Endothelial cell of umbilical vein (primary cell): ENCODE measurements around the gene HCAR2. TPM values are rescaled to one million over a fixed set of nuclear protein-coding genes. Genes with fewer than 3 reads are reported as not detected.

Source experiments
- BruUV-seq: library from RNA; stranded (reverse); fragments of 400-500 nt; replicated peaks from 2 replicates; lab custom pipeline; 2021; lab: Mats Ljungman, UMichigan
- CTCF ChIA-PET: fragments of 300-600, 350-600 bp; sonication (Branson Sonifier 250); formaldehyde crosslinking; loops from one replicate; lab custom pipeline; 2021; ENCODE audit warnings: antibody characterized with exemption, inconsistent platforms; lab: Charles Lee
- POLR2A ChIA-PET: fragments of 300-600, 350-600 bp; sonication (Branson Sonifier 250); formaldehyde crosslinking; loops from one replicate; lab custom pipeline; 2021; ENCODE audit warnings: antibody characterized with exemption, inconsistent platforms; lab: Charles Lee
- DNase-seq: peaks from one replicate; pipeline ENCODE4 v3.0.0-alpha.2; 2011; ENCODE audit warnings: low read depth, low spot score
- FAIRE-seq: peaks from 2 replicates; lab custom pipeline; 2011; peaks lifted over from hg19 to GRCh38; lab: Jason Lieb, UNC
- H2AFZ ChIP-seq: 2 replicates; pipeline ENCODE4 v1.6.0; 2012; ENCODE audit warnings: low read depth, low read length, control low read depth, inconsistent platforms
- H3K27ac ChIP-seq: 2 replicates; pipeline ENCODE4 v1.5.1; 2011; ENCODE audit warnings: low read depth, mild to moderate bottlenecking, control low read depth, low read length, moderate library complexity; ENCODE audit not compliant: insufficient read depth
- H3K27me3 ChIP-seq, 2 experiments: 2 replicates each; pipeline versions ENCODE4 v1.6.0 to v1.6.1; 2011; ENCODE audit warnings: low read length in 2 of 2, mixed read lengths in 1 of 2; ENCODE audit not compliant: control insufficient read depth in 2 of 2, insufficient read depth in 2 of 2
- H3K36me3 ChIP-seq, 2 experiments: 2 replicates in 1 of 2; 3 replicates in 1 of 2; pipeline ENCODE4 v1.5.1; 2011; ENCODE audit warnings: low read length in 2 of 2, mild to moderate bottlenecking in 1 of 2, moderate library complexity in 1 of 2; ENCODE audit not compliant: control insufficient read depth in 2 of 2, insufficient read depth in 2 of 2; ENCODE audit errors: extremely low read depth in 1 of 2
- H3K4me1 ChIP-seq: 3 replicates; pipeline ENCODE4 v1.5.1; 2011; ENCODE audit warnings: mild to moderate bottlenecking, low read length; ENCODE audit not compliant: control insufficient read depth, insufficient read depth; ENCODE audit errors: extremely low read depth
- H3K4me2 ChIP-seq: 2 replicates; pipeline ENCODE4 v1.6.1; 2011; ENCODE audit warnings: low read length, control low read depth, mixed read lengths; ENCODE audit not compliant: insufficient read depth
- H3K4me3 ChIP-seq, 3 experiments: fragments of 200-600 bp in 1 of 3; sonication (generic), shearing (Covaris generic) in 1 of 3; replicated peaks in 1 of 3; 2 replicates each; pipeline ENCODE4 v1.5.1; 2011 to 2016; ENCODE audit warnings: control low read depth in 3 of 3, low read length in 3 of 3, mild to moderate bottlenecking in 2 of 3, inconsistent platforms in 1 of 3, low read depth in 1 of 3, moderate library complexity in 1 of 3; ENCODE audit not compliant: insufficient read depth in 1 of 3
- H3K79me2 ChIP-seq: 2 replicates; pipeline ENCODE4 v1.6.0; 2012; ENCODE audit warnings: low read length, inconsistent platforms; ENCODE audit not compliant: control insufficient read depth, insufficient read depth
- H3K9ac ChIP-seq: replicated peaks from 2 replicates; pipeline ENCODE3; 2011; ENCODE audit warnings: low read length, control low read depth; ENCODE audit not compliant: insufficient read depth; ENCODE audit errors: extremely low read depth
- H3K9me1 ChIP-seq: replicated peaks from 3 replicates; pipeline ENCODE4 v1.6.0; 2011; ENCODE audit warnings: mild to moderate bottlenecking, low read length; ENCODE audit not compliant: control insufficient read depth, insufficient read depth; ENCODE audit errors: extremely low read depth
- H3K9me3 ChIP-seq: replicated peaks from 2 replicates; pipeline ENCODE4 v1.5.1; 2012; ENCODE audit warnings: low read length, inconsistent platforms; ENCODE audit not compliant: control insufficient read depth, insufficient read depth
- H4K20me1 ChIP-seq: replicated peaks from 2 replicates; pipeline ENCODE3; 2011; ENCODE audit warnings: mild to moderate bottlenecking, low read length; ENCODE audit not compliant: control insufficient read depth, insufficient read depth; ENCODE audit errors: extremely low read depth
- EZH2 ChIP-seq: IDR thresholded peaks from 2 replicates; pipeline ENCODE4 v1.6.1; 2012; ENCODE audit warnings: borderline replicate concordance, low read depth, mild to moderate bottlenecking, moderate library complexity, low read length, inconsistent platforms; ENCODE audit not compliant: severe bottlenecking
- FOS ChIP-seq: IDR thresholded peaks from 2 replicates; pipeline ENCODE4 v1.6.1; 2011; ENCODE audit warnings: mild to moderate bottlenecking, low read length, moderate library complexity, borderline replicate concordance; ENCODE audit not compliant: insufficient read depth
- GATA2 ChIP-seq: IDR thresholded peaks from 2 replicates; pipeline ENCODE4 v1.7.0; 2011; ENCODE audit warnings: low read depth, mild to moderate bottlenecking, moderate library complexity, mixed read lengths, low read length; ENCODE audit not compliant: insufficient read length, insufficient read depth
- JUN ChIP-seq: IDR thresholded peaks from 2 replicates; pipeline ENCODE4 v1.6.1; 2011; ENCODE audit warnings: borderline replicate concordance, low read depth; ENCODE audit not compliant: insufficient read length, insufficient read depth
- MYC ChIP-seq: IDR thresholded peaks from one replicate; pipeline ENCODE4 v1.6.1; 2011; ENCODE audit warnings: mild to moderate bottlenecking, low read depth, low read length
- POLR2A ChIP-seq: IDR thresholded peaks from 2 replicates; pipeline ENCODE4 v1.6.1; 2012; ENCODE audit warnings: low read depth, mild to moderate bottlenecking, control low read depth, low read length
- POLR2AphosphoS5 ChIP-seq: IDR thresholded peaks from 2 replicates; pipeline ENCODE4 v1.6.1; 2012; ENCODE audit warnings: low read depth, mild to moderate bottlenecking, control low read depth, low read length, moderate library complexity; ENCODE audit not compliant: insufficient read depth
- dilution Hi-C: fragments of 300-500 bp; cut with MboI; formaldehyde crosslinking; loops from one replicate; pipeline ENCODE4 v1.15.0; 2019; ENCODE audit warnings: low sequenced_read_pairs; ENCODE audit not compliant: extremely low pct_ligation_motif_present
- intact Hi-C: fragments of 100-400 bp; cut with micrococcal nuclease; formaldehyde crosslinking; loops from one replicate; pipeline ENCODE4 v1.10.0; 2022
- polyA plus RNA-seq, 4 experiments: library from polyadenylated mRNA; depleted of rRNA in 3 of 4; stranded (reverse) in 3 of 4; unstranded in 1 of 4; fragments of >200 nt; gene quantifications; 2 replicates each; pipeline versions ENCODE4 v1.2.1 to v1.2.3, GENCODE V29; 2011 to 2012; ENCODE audit warnings: missing spikeins in 1 of 4
- total RNA-seq: library from RNA; stranded (reverse); gene quantifications from 2 replicates; pipeline ENCODE4 v1.2.3, GENCODE V29; 2021
- TF ChIP-seq, protein P1 (sequence below): IDR thresholded peaks from 2 replicates; pipeline ENCODE4 v1.6.1; 2011; ENCODE audit not compliant: insufficient read depth, insufficient read length
- TF ChIP-seq, protein P2 (sequence below), 2 donors: IDR thresholded peaks; 1 replicate in 1 of 2; 2 replicates in 1 of 2; pipeline ENCODE4 v1.5.1; 2011; ENCODE audit warnings: low read length in 2 of 2, mild to moderate bottlenecking in 2 of 2, moderate library complexity in 2 of 2, control low read depth in 1 of 2, inconsistent platforms in 1 of 2, low read depth in 1 of 2; ENCODE audit not compliant: insufficient read depth in 1 of 2; ENCODE audit errors: extremely low read depth in 1 of 2

Gene HCAR2
- total and polyA plus RNA-seq, 2 donors (not counting 3 experiments of a cell fraction or from before 2014, with no cell fraction given): not detected

DNA sequence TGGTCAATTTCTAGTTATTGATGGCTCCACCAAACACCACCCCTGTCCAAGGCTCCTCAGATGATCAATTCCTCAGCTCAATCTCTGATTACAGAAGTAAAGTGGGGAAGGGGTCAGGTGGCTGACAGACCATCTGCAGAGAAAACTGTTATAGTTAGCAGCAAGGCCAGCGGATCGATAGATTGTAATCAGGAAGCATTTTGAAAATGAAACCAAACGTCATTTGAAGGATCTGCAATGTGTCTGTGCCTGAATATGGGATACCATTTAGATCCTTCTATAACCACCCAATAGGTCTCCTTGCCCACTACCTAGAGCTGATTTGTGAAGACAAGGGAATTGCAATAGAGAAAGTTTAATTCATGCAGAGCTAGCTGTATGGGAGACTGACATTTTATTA lies 11.6 kb downstream of the HCAR2 start:
- no peak overlapping the region for H2AFZ ChIP-seq
- no peak overlapping the region for H3K4me2 ChIP-seq
- H3K4me3 ChIP-seq: no peak overlapping the region
- dilution Hi-C loops (no loop called here), intact Hi-C loops (no loop called here)
- DNase-seq: no peak
- TF ChIP-seq JUN (no peak), POLR2A (no peak), FOS (no peak), MYC (no peak), GATA2 (no peak), POLR2AphosphoS5 (no peak)
- TF ChIP-seq, protein P1, sequence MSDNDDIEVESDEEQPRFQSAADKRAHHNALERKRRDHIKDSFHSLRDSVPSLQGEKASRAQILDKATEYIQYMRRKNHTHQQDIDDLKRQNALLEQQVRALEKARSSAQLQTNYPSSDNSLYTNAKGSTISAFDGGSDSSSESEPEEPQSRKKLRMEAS: no peak
- H3K27ac ChIP-seq: no peak overlapping the region
- H3K9me1 ChIP-seq: no peaks in the 10 kb centered on the region
- POLR2A ChIA-PET: no interaction called here
- H3K9ac ChIP-seq: no peak overlapping the region
- BruUV-seq: no TSS peak
- H3K9me3 ChIP-seq: no peaks in the 10 kb centered on the region
- no peak for FAIRE-seq
- no peaks in the 10 kb centered on the region for H3K27me3 ChIP-seq
- CTCF ChIA-PET: interaction anchor here (1.0 to 4.8 kb wide), 3 partner anchors 9 to 53 kb away, joined by 3 to 11 read pairs (median 4); no protein-coding TSS in a partner anchor
- H3K36me3 ChIP-seq: no peaks in the 10 kb centered on the region
- no peaks in the 10 kb centered on the region for H3K79me2 ChIP-seq
- H4K20me1 ChIP-seq: no peaks in the 10 kb centered on the region
- H3K4me1 ChIP-seq: no peaks in the 10 kb centered on the region

DNA sequence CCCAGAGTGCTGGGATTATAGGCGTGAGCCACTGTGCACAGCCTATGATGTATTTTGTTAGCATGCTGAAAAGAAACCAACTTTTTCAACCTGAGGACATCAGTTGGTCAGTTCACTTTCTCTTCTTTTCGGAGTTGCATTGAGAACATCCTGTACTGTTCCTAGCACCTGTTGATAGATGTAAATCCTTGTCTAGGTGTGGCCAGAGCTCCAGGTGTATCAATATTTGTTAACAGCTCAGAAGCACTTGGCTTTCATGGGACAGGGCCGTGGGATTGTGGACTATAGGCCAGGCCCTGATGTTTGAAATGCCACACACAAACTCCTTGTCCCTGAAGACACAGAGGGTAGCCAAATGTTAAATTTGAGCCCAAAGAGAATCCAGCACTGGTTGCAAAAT lies 14.9 kb downstream of the HCAR2 start:
- dilution Hi-C loops: no loop called here
- no peaks in the 10 kb centered on the region for H3K27me3 ChIP-seq
- no peak overlapping the region for H3K27ac ChIP-seq
- H3K9me1 ChIP-seq: no peaks in the 10 kb centered on the region
- no peaks in the 10 kb centered on the region for H3K36me3 ChIP-seq
- H3K4me2 ChIP-seq: no peak overlapping the region
- DNase-seq (no peak), FAIRE-seq (no peak)
- POLR2A ChIA-PET: interaction anchor here (0.5 kb wide), 1 partner anchor 87 kb away, joined by 4 read pairs; no protein-coding TSS in a partner anchor
- no peak overlapping the region for H3K9ac ChIP-seq
- H3K4me3 ChIP-seq: no peak overlapping the region
- no peaks in the 10 kb centered on the region for H3K79me2 ChIP-seq
- H3K4me1 ChIP-seq: no peaks in the 10 kb centered on the region
- CTCF ChIA-PET: no interaction called here
- no peaks in the 10 kb centered on the region for H3K9me3 ChIP-seq
- TF ChIP-seq FOS (no peak), MYC (no peak), POLR2A (no peak), EZH2 (no peak), JUN (no peak), GATA2 (no peak), POLR2AphosphoS5 (no peak)
- TF ChIP-seq, protein P2, sequence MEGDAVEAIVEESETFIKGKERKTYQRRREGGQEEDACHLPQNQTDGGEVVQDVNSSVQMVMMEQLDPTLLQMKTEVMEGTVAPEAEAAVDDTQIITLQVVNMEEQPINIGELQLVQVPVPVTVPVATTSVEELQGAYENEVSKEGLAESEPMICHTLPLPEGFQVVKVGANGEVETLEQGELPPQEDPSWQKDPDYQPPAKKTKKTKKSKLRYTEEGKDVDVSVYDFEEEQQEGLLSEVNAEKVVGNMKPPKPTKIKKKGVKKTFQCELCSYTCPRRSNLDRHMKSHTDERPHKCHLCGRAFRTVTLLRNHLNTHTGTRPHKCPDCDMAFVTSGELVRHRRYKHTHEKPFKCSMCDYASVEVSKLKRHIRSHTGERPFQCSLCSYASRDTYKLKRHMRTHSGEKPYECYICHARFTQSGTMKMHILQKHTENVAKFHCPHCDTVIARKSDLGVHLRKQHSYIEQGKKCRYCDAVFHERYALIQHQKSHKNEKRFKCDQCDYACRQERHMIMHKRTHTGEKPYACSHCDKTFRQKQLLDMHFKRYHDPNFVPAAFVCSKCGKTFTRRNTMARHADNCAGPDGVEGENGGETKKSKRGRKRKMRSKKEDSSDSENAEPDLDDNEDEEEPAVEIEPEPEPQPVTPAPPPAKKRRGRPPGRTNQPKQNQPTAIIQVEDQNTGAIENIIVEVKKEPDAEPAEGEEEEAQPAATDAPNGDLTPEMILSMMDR (IDR thresholded peaks at IDR 0.05; ENCODE audit: extremely low read depth in 1 of 2, insufficient read depth in 1 of 2, low read depth in 1 of 2, low read length in 2 of 2): no peak
- TF ChIP-seq, protein P1: no peak
- no peaks in the 10 kb centered on the region for H4K20me1 ChIP-seq
- H2AFZ ChIP-seq: no peak overlapping the region
- intact Hi-C loops: no loop called here
- BruUV-seq: no TSS peak
